ENCODE results near the gene NAA20. TPM values are rescaled to one million over a fixed set of nuclear protein-coding genes. Genes with fewer than 3 reads are reported as not detected.
A peak's percentile ranks its signal among the peaks of the same experiment; 100 is the strongest.

The NAA20 gene
- total RNA-seq, 2 donors from 2014 or later, result 49.0 to 63.1 TPM

DNA sequence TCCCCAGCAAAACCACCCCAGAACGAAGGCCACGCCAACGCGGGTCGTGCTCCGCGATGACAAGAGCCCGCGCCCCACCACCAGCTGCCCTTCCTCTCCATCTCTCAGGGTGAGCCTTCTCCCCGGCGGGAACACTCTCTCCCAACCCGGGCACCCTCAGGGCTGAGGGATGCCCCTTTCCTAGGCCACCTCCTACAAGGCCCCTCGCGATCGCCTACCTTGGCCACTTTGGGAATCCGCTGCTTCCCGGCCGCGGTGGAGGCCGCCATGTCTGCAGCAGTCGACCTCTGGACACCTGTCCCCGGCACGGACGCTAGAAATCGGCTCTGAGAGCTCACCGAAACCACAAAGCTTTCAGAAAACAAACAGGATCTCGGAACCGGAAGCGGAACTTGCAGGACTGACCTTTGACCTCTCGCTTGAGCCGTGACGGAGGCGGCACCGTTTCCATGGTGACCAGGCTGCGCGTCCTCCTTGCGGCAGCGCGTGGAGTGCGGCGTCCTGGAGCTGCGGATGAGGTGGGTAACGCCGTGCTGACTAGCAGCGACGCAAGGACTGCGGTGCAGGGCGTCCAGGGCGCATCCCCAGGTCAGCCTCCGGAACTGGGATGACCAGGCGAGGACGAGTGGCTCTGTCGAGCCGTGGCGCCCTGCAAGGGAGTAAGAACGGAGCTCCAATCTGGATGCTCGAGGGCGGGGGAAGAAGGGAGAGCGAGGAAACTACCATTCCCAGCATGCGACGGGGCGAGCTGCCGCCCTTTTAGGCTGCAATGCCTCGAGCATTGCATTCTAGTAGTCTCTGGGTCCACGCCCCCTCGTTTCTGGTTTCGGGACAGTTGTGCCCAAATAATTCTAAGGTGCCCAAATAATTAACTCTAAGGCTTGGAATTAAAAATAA is 35.2 kb downstream of the NAA20 start, which contains the start of the genes CFAP61 and CRNKL1:
Gene CFAP61 (plus strand): TSS at position 459 of the 897 bp plus-strand sequence. CDS start 4,122 bp downstream, outside the sequence.
Gene CRNKL1 (minus strand): TSS at position 393 of the 897 bp plus-strand sequence. CDS start 124 bp downstream, at position 269.
- ATAC-seq (peak; percentile 98 to 99), DNase-seq (peak; percentile 98)
- intact Hi-C loops (cut with DNase I), result no loop called here

DNA sequence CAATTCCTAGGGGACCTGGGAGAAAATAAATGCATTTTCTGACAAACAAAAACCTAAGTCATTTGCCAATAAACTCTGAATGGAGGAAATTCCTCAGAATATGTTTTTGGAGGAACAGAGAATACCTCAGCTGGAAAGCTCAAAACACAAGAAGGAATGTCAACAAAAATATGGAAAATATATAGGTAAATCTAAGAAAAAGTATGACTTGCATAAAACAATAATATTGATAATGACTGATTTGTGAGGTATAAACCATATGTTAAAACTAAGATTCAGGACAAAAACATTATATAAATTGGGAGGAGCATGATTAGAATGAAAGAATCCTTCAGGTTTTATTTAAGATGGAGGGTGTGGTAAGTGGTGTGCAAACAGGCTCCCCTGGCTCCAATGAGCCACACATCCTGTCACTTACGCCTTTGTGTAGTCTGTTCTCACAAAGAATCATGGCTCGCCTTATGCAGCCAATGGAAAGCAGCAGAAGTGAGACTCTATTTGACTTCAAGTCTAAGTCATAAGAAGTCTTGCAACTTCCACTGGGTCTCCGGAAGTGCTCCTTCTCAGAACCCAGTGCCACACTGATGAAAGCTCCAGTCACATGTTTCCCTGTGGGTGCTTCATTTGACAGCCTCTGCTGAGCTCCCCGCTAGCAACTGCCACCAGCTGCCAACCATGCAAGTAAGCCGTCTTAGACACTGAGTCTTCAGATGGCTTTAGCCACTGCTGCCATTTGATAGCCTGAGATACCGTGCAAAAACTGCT is 43.3 kb downstream of the NAA20 start:
- intact Hi-C loops (cut with DNase I), result no loop called here
- ATAC-seq (no peak), DNase-seq (no peak)

DNA sequence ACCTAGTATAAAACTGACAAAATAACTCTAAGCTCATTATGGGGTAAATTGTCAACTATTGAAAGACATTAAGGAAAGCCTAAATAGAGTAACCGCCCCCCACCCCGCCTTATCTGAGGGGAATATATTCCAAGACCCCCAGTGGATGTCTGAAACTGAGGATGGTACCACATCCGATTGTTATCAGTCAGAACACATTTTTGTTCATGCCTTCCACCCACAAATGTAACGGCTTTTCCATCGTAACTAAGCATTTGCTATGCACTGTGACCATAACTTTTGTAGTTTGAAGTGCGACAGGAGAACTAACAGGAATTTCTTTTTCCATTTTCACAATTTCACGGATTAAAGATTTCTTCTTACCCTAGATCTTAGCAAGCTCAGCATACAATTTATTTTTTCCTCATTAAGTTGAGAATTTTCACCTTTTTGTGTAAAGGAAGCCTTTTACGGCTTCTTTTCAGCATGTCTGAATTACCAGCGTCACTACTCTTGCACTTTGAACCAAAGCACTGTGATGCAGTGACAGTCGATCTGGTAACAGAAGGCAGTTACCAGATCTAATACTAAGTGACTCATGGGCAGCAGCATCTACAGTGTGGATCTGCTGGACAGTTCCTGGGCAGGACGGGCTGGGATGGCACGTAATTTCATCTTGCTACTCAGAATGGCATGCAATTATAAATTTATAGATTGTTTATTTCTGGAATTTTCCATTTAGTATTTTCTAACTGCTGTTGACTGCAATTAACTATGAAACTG is 47.0 kb downstream of the NAA20 start:
- intact Hi-C loops (cut with DNase I), result no loop called here
- no peak for ATAC-seq
- no peak for DNase-seq

DNA sequence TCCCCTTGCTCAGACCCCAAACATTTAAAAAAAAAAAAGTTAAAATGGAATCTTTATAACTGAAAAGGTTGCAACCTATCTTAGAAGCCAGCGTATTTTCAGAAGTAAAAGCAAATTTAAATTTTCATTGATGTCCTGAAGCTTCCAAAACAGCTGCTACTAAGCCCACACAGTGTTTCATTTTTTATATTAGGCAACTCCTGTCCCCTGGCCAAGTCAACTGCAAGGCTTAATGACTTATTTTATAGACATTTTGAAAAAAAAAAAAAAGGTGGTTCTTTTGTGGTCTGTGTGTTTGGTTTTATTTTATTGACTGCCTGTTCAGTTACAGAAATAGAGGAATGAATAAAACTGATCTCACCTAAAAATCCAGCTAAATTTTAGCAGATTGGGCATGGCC is 48.2 kb downstream of the NAA20 start:
- no peak for DNase-seq
- intact Hi-C loops (cut with DNase I), result no loop called here
- no peak for ATAC-seq

DNA sequence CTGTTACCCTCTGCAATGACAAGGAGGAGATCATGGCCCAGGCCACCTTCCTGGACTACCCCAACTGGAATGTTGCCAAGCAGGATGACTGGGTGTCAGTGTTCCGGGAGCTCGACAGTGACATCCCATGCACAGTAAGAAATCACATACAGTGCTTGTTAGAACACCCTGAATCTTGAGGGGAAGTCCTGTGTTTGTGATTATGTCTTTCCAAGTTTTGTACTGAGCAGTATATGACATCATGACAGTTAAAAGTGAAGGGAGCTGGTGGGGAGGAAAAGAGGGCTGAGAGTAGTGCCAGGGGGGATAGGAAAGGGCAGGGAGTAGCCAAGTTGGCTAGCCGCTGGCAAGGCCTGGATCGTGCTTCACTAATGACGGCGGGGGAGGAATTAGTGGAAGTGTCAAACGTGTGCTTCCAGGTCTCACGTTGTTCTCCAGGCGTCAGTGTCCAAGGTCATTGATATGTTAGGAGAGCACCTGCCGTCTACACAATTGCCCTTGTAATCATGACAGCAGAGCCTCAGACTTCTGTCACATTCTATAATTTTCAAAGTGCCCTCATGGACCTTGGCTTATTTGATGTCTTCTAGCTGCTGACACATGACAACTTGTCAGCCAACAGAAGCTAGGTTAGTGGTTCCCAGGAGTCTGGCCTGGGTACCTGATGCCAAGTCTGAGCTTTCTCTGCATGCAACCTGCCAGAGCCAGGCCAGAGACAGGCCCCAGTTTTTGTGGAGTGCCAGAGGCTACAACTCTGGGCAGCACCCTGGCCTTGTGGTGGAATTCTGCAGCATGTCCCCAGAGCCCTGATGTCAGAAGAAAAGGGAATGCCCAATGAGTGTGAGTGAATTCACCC is 53.9 kb downstream of the NAA20 start:
- DNase-seq (no peak), ATAC-seq (peak; percentile 38 to 65)
- intact Hi-C loops (cut with DNase I), result no loop called here

DNA sequence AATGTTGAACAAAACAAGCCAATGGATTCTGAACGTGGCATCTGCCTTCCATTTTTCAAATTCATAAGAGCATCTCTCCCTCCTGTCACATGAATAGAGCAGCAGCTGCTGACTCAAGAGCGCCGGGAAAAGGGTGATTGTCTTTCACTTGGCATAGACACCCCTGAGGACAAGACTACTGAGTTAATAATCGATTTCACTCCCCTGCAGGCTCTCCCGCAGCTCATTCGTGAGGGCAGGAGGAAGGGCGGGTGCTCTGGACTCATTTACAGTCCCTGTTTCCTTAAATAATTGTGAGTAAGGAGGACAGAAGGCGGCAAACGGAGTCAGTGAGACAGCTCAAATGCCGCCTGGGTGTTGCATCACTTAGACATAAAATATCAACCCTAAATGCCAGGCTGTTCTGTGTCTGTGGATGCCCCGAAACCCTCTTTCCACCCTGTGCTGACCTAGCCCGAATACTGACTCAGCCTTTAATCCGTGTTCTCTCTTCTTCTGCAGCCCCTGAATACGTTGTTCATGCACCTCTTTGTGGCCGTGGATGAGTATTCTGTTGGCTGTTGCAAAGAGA is 56.7 kb downstream of the NAA20 start:
- DNase-seq, result no peak
- no peak for ATAC-seq
- intact Hi-C loops (cut with DNase I), result no loop called here

DNA sequence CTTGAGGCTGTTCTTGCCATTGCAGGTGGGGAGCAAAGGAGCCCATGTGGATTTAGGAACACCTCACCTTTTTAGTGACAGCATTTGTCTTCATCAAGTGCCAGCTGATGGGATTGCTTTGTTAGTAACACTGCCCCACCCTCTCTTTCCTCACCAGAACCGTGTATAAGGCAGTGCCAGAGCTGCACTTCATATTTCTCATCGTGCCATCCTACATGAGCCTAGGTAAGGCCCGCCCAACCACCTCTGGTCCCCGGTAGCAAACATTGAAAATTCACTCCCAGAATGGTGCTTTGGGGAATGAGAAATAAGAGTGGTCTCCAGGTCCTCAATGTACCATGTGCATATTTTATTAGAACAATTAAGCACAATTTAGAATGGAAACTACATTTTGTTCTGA is 57.9 kb downstream of the NAA20 start:
- intact Hi-C loops (cut with DNase I), result no loop called here
- DNase-seq, result no peak
- no peak for ATAC-seq

DNA sequence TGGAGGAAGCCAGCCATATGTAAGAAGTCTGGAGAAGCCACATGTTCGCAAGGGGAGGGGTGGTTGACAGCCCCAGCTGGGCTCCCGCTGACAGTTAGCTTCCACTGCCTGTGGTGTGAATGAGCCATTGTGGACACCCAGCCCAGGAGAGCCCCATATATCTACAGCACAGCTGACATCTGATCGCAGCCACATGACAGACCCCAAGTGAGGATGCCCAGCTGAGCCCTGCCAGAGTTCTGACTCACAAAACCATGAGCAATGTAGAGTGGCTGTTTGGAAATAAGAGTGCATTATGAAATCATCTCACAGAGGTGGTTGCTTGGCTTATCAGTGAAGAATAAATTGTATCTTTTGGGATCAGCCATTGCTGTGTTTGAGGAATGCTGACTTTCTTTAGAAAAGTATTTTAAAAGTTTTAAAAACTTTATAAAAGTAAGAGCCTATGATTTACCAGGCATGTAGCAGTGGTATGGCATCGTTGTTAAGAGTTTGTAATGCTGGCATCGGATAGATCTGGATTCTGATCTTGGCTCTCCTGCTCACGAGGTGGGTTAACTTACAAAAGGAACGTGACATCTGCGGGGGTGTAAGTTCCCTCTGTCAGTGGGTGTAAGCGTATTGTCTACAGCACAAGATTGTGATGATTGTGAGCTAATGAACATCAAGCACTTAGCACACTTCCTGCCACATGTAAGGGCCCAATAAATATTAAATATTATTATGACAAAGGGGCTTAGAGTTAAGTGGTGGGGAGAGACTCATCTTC is 59.3 kb downstream of the NAA20 start:
- intact Hi-C loops (cut with DNase I), result no loop called here
- DNase-seq (no peak), ATAC-seq (peak in 1 of 2 donors; percentile 52)

DNA sequence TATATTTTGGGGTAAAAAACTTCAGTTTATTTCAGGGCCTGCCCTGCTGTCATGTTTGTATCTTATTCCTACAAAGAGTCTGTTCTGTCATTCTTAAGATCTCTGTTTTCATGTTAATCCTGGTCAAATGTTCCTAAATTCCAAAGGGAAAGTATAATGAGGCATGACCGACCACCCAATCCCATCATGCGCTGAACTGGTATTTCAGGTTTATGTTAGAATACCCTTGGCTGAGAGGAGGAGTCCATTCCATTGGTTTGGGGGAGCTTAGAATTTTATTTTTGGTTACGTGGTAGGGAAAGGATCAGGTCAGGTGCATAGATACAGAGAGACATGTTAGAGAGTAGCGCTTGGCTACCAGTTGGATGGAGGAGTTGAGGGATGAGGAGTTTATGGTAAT is 60.9 kb downstream of the NAA20 start:
- ATAC-seq, result no peak
- DNase-seq, result no peak
- intact Hi-C loops (cut with DNase I), result no loop called here

DNA sequence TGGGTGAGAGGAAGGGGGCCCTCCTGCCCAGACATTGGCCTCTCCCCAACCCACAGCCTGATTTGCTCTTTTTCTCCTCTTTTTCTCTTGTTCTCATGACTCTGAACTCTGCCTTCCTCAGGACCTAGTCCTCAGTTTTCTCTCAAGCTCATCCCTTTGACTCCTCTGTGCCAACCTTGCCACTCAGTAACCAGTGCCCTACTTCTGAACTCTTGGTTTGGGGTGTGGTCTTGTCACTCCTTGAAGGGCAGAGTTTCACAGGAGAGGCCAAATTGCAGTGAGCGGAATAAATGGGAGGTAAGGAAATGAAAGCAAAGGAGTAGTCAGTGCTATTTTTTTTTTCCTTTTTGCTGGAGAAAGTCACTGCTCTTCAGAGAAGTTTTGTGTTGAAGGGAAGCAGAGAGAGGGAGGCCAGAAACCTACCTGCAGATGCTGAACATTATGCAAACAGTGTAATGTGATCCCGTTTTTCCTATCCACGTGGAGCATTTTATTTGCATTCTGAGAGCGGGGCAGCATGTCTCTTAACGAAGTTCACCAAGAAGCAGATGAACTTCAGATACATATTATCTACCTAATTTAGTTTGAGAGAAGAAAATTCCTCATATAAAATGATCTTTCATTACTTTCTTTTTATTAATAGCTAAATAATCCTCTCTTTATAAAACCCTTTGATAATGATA is 62.1 kb downstream of the NAA20 start:
- intact Hi-C loops (cut with DNase I), result no loop called here
- DNase-seq (no peak), ATAC-seq (no peak)

Other genes with a start within 250 kb of the NAA20 start
- gene CRNKL1, start 35.1 kb downstream of the NAA20 start, total RNA-seq, result 10 to 100 TPM; 12.8 to 16.4 TPM
- 1 to 10 TPM; 1.0 TPM for gene CFAP61, start 35.2 kb downstream of the NAA20 start, total RNA-seq